Right atrium auricular region (tissue), 2 donors: ENCODE measurements around the gene AUNIP. TPM values are rescaled to one million over a fixed set of nuclear protein-coding genes. Genes with fewer than 3 reads are reported as not detected.

Experiments used
- DNase-seq: peaks from one replicate; pipeline ENCODE4 v3.0.0-alpha.2; 2019; ENCODE audit warnings: low spot score
- H3K27ac ChIP-seq, 2 donors: fragments of 200-600 bp; sonication (generic); 1 replicate in 1 of 2; 2 replicates in 1 of 2; pipeline ENCODE4 v1.5.1; 2016 to 2019
- H3K27me3 ChIP-seq, 2 donors: fragments of 200-600 bp; sonication (generic); one replicate each; pipeline versions ENCODE4 v1.5.1 to v1.6.0; 2017 to 2019
- H3K36me3 ChIP-seq: fragments of 200-600 bp; sonication (generic); one replicate; pipeline ENCODE4 v1.5.1; 2016
- H3K4me1 ChIP-seq, 2 donors: fragments of 200-600 bp; sonication (generic); one replicate each; pipeline versions ENCODE4 v1.5.1 to v1.6.0; 2017 to 2019
- H3K4me3 ChIP-seq, 2 donors: fragments of 200-600 bp; sonication (generic); 1 replicate in 1 of 2; 2 replicates in 1 of 2; pipeline ENCODE4 v1.5.1; 2017 to 2019; ENCODE audit warnings: mild to moderate bottlenecking in 1 of 2, moderate library complexity in 1 of 2
- H3K9me3 ChIP-seq, 2 donors: fragments of 200-600 bp; sonication (generic); one replicate each; pipeline ENCODE4 v1.5.1; 2019
- total RNA-seq, 2 donors: library from RNA; depleted of rRNA; stranded (reverse); fragments of >200 nt; gene quantifications; one replicate each; pipeline ENCODE4 v1.1.0, GENCODE V29; 2016
- TF ChIP-seq, protein P1 (sequence below), 2 donors: fragments of 200-600 bp; sonication (generic); IDR thresholded peaks; one replicate each; pipeline ENCODE4 v1.5.1; 2019; ENCODE audit warnings: antibody characterized with exemption in 2 of 2

AUNIP gene
- total RNA-seq, 2 donors from 2014 or later: not detected

- no peaks in the 10 kb centered on the region for H3K27me3 ChIP-seq
- TF ChIP-seq, protein P1, sequence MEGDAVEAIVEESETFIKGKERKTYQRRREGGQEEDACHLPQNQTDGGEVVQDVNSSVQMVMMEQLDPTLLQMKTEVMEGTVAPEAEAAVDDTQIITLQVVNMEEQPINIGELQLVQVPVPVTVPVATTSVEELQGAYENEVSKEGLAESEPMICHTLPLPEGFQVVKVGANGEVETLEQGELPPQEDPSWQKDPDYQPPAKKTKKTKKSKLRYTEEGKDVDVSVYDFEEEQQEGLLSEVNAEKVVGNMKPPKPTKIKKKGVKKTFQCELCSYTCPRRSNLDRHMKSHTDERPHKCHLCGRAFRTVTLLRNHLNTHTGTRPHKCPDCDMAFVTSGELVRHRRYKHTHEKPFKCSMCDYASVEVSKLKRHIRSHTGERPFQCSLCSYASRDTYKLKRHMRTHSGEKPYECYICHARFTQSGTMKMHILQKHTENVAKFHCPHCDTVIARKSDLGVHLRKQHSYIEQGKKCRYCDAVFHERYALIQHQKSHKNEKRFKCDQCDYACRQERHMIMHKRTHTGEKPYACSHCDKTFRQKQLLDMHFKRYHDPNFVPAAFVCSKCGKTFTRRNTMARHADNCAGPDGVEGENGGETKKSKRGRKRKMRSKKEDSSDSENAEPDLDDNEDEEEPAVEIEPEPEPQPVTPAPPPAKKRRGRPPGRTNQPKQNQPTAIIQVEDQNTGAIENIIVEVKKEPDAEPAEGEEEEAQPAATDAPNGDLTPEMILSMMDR (IDR thresholded peaks at IDR 0.05): no peak
- peak overlapping the region; percentile 86 to 98 for H3K4me3 ChIP-seq
- H3K36me3 ChIP-seq: peaks cover 14% of the 10 kb centered on the region
- no peak for DNase-seq
- H3K9me3 ChIP-seq: no peaks in the 10 kb centered on the region
- peak overlapping the region; percentile 91 to 92 for H3K27ac ChIP-seq
- peaks cover 0 to 44% of the 10 kb centered on the region in 2 donors for H3K4me1 ChIP-seq
These were observed 38.2 kb downstream of the AUNIP start for GRCh38 chr1:25821112-25821476.

DNA sequence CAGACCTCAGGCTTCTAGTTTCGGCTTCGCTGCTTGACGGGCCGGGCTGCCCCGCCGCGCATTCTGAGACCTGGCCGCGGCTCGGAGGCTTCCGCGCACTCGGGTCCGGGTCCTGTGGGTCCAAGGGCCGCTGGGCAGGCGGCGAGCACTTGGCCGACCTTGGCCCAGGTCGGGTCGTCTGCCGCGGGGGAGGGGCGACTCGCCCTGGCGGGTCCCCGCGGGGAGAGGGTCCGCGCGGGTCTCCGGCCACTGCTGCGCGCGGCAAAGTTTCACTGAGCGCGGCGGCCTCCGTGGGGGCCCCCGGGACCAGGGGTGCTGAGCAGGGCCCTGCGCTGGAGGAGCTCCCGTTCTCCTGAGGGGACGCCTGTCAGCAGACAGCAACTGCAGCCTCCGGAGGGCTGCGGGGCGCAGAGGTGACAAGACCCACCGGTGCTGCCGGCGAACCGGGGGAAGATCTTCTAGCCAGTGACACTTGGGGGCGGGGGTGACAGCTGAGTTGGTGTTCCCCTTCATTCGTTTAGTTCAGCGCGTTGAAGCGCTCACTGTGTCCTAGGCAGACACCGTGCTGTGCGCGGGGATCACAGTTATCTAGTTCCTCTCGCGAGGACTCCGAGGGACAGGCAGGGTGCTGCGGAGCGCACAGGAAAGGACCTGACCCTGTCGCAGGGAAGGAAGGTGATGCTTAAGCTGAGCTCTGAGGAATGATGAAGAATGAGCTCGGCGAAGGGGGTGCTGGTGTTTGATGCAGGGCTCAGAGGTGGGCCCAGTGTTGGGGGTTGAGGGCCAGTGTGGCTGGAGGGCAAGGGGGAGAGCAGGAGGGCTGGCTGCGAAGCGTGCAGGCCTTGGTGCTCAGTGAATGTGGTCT, 38.8 kb downstream of the AUNIP start:
- Histone ChIP-seq H3K4me1 (peaks cover 0 to 44% of the 10 kb centered on the region in 2 donors), H3K36me3 (peaks cover 14% of the 10 kb centered on the region), H3K27me3 (no peaks in the 10 kb centered on the region), H3K4me3 (peak overlapping the region; percentile 86 to 98), H3K27ac (peak overlapping the region; percentile 91 to 92), H3K9me3 (no peaks in the 10 kb centered on the region)
- DNase-seq: no peak
- TF ChIP-seq, protein P1 (IDR thresholded peaks at IDR 0.05): no peak

DNA sequence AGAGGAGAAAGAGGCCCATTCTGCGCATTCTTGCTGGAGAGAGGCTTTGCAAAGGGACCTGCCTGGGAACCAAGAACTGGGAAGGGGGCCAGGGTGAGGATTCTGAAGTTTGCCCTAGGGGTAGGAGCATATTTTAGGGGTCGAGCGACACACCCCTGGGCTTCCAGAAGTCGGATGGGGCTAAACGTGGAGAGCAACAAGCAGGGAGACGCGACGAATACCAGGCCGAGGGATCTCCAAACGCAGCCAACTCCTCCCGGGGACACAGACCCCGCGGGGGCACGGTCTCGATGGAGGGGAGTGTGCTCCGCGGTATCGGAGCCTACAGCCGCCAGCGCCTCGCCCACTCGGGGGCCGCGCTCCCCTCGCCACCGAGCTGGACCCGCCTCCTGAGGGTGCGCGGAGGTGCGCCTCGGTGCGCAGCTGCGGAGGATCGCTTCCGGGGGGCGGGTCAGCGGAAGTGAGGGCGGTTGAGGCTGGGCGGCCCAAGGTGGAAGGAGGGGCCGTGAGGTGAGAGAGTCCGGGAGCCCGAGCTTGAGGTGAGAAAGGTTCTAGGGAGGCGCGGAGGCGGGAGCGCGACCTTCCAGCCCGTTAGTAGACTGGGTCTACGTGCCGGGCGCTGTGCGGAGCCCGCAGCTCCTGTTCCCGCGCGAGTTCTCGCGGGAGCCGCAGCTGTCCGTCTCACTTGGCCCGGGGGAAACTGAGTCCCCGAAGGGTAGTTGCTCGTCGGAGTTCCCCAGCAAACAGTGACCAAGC, 39.6 kb downstream of the AUNIP start, which contains the start of gene MTFR1L:
Gene MTFR1L (plus strand): TSS at position 464 of the 756 bp plus-strand sequence. CDS start 3,151 bp downstream, outside the sequence.
- Histone ChIP-seq H3K27me3 (no peaks in the 10 kb centered on the region), H3K9me3 (no peaks in the 10 kb centered on the region), H3K4me3 (peak within 1 kb of the TSS; percentile 86 to 98), H3K4me1 (peaks cover 0 to 43% of the 10 kb centered on the region in 2 donors), H3K36me3 (peaks cover 17% of the 10 kb centered on the region), H3K27ac (peak within 1 kb of the TSS; percentile 91 to 92)
- TF ChIP-seq, protein P1 (IDR thresholded peaks at IDR 0.05): no peak
- peak; percentile 79 for DNase-seq

- Histone ChIP-seq H3K4me1 (peaks cover 0 to 40% of the 10 kb centered on the region in 2 donors), H3K36me3 (peaks cover 20% of the 10 kb centered on the region), H3K9me3 (no peaks in the 10 kb centered on the region), H3K4me3 (no peak overlapping the region), H3K27ac (no peak overlapping the region), H3K27me3 (no peaks in the 10 kb centered on the region)
- TF ChIP-seq, protein P1 (IDR thresholded peaks at IDR 0.05): no peak
- DNase-seq: no peak
These were observed 40.7 kb downstream of the AUNIP start for GRCh38 chr1:25818569-25818968.

DNA sequence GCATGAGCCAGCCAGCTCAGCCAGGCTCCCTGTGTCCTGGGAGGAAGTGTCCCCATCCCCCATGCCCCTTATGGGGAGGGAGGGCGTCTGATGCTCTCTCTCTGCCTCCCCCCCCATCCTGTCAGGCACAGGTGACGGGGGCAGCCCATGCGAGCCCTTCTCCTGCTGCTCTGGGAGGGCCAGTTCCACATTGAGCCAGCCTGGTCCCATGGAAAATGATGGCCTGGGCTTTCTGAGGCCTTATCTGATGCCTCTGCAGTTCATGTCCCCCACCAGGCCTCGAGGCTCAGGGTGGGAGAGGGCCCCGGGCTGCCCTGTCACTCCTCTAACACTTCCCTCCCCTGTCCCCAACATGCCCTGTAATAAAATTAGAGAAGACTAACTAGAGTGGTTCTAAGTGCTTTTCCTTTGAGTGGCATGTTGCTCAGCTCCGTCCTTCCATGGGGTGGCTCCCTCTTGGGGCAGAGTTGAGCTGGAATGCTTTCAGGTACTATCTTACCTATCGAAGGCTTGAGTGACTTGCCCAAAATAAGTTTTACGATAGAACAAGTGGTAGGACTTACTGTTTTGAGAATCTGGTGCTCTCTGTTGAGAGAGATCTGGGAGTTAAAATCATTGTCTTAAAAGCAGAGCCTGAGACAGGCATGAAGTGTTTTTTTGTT, 41.3 kb downstream of the AUNIP start:
- TF ChIP-seq, protein P1 (IDR thresholded peaks at IDR 0.05): no peak
- Histone ChIP-seq H3K9me3 (no peaks in the 10 kb centered on the region), H3K4me1 (peaks cover 0 to 38% of the 10 kb centered on the region in 2 donors), H3K4me3 (no peak overlapping the region), H3K27me3 (no peaks in the 10 kb centered on the region), H3K36me3 (peaks cover 19% of the 10 kb centered on the region), H3K27ac (no peak overlapping the region)
- no peak for DNase-seq
